ENCODE results near the gene SLC9A7.
"Not testable (repeated sequence)": the region's sequence is repeated elsewhere in the genome, so short reads cannot be mapped to it uniquely, and the experiment has no call there.

Gene SLC9A7

GRCh38 chrX:46743046-46743445 is 15.9 kb downstream of the SLC9A7 start:
- H3K27me3 ChIP-seq (ENCODE audit: control insufficient read depth, insufficient read depth, low read length) = no peaks in the 10 kb centered on the region
- H3K4me3 ChIP-seq (ENCODE audit: low read length) = no peak overlapping the region
- no peaks in the 10 kb centered on the region for H3K4me1 ChIP-seq (ENCODE audit: control insufficient read depth, insufficient read depth, low read length)
- H3K9ac ChIP-seq (ENCODE audit: low read length) = no peak overlapping the region
- H3K27ac ChIP-seq (ENCODE audit: low read depth, low read length) = no peak overlapping the region
- H3K36me3 ChIP-seq (ENCODE audit: control insufficient read depth, insufficient read depth, low read length) = no peaks in the 10 kb centered on the region

GRCh38 chrX:46739736-46740135 is 19.2 kb downstream of the SLC9A7 start:
- Histone ChIP-seq H3K27me3 (ENCODE audit: control insufficient read depth, insufficient read depth, low read length) (no peaks in the 10 kb centered on the region), H3K36me3 (ENCODE audit: control insufficient read depth, insufficient read depth, low read length) (no peaks in the 10 kb centered on the region), H3K9ac (ENCODE audit: low read length) (no peak overlapping the region), H3K27ac (ENCODE audit: low read depth, low read length) (no peak overlapping the region), H3K4me3 (ENCODE audit: low read length) (no peak overlapping the region), H3K4me1 (ENCODE audit: control insufficient read depth, insufficient read depth, low read length) (no peaks in the 10 kb centered on the region)

- H3K36me3 ChIP-seq (ENCODE audit: control insufficient read depth, insufficient read depth, low read length) = no peaks in the 10 kb centered on the region
- H3K9ac ChIP-seq (ENCODE audit: low read length) = no peak overlapping the region
- H3K4me3 ChIP-seq (ENCODE audit: low read length) = no peak overlapping the region
- H3K4me1 ChIP-seq (ENCODE audit: control insufficient read depth, insufficient read depth, low read length) = no peaks in the 10 kb centered on the region
- no peak overlapping the region for H3K27ac ChIP-seq (ENCODE audit: low read depth, low read length)
- H3K27me3 ChIP-seq (ENCODE audit: control insufficient read depth, insufficient read depth, low read length) = no peaks in the 10 kb centered on the region
These were observed 21.5 kb downstream of the SLC9A7 start for GRCh38 chrX:46737462-46737861.

GRCh38 chrX:46737041-46737440 is 21.9 kb downstream of the SLC9A7 start:
- Histone ChIP-seq H3K36me3 (ENCODE audit: control insufficient read depth, insufficient read depth, low read length) (no peaks in the 10 kb centered on the region), H3K4me3 (ENCODE audit: low read length) (no peak overlapping the region), H3K9ac (ENCODE audit: low read length) (no peak overlapping the region), H3K27ac (ENCODE audit: low read depth, low read length) (no peak overlapping the region), H3K4me1 (ENCODE audit: control insufficient read depth, insufficient read depth, low read length) (no peaks in the 10 kb centered on the region), H3K27me3 (ENCODE audit: control insufficient read depth, insufficient read depth, low read length) (no peaks in the 10 kb centered on the region)

GRCh38 chrX:46735622-46736021 is 23.3 kb downstream of the SLC9A7 start:
- no peak overlapping the region for H3K4me3 ChIP-seq (ENCODE audit: low read length)
- H3K27ac ChIP-seq (ENCODE audit: low read depth, low read length) = no peak overlapping the region
- H3K4me1 ChIP-seq (ENCODE audit: control insufficient read depth, insufficient read depth, low read length) = no peaks in the 10 kb centered on the region
- H3K27me3 ChIP-seq (ENCODE audit: control insufficient read depth, insufficient read depth, low read length) = no peaks in the 10 kb centered on the region
- no peaks in the 10 kb centered on the region for H3K36me3 ChIP-seq (ENCODE audit: control insufficient read depth, insufficient read depth, low read length)
- no peak overlapping the region for H3K9ac ChIP-seq (ENCODE audit: low read length)

GRCh38 chrX:46733226-46733625 is 25.7 kb downstream of the SLC9A7 start:
- Histone ChIP-seq H3K36me3 (ENCODE audit: control insufficient read depth, insufficient read depth, low read length) (no peaks in the 10 kb centered on the region), H3K4me1 (ENCODE audit: control insufficient read depth, insufficient read depth, low read length) (no peaks in the 10 kb centered on the region), H3K9ac (ENCODE audit: low read length) (no peak overlapping the region), H3K4me3 (ENCODE audit: low read length) (no peak overlapping the region), H3K27me3 (ENCODE audit: control insufficient read depth, insufficient read depth, low read length) (no peaks in the 10 kb centered on the region), H3K27ac (ENCODE audit: low read depth, low read length) (no peak overlapping the region)

- no peaks in the 10 kb centered on the region for H3K4me1 ChIP-seq (ENCODE audit: control insufficient read depth, insufficient read depth, low read length)
- H3K9ac ChIP-seq (ENCODE audit: low read length) = no peak overlapping the region
- H3K36me3 ChIP-seq (ENCODE audit: control insufficient read depth, insufficient read depth, low read length) = no peaks in the 10 kb centered on the region
- no peak overlapping the region for H3K4me3 ChIP-seq (ENCODE audit: low read length)
- H3K27ac ChIP-seq (ENCODE audit: low read depth, low read length) = no peak overlapping the region
- H3K27me3 ChIP-seq (ENCODE audit: control insufficient read depth, insufficient read depth, low read length) = no peaks in the 10 kb centered on the region
These were observed 28.2 kb downstream of the SLC9A7 start for GRCh38 chrX:46730765-46731164.

GRCh38 chrX:46727441-46727840 is 31.5 kb downstream of the SLC9A7 start:
- no peaks in the 10 kb centered on the region for H3K27me3 ChIP-seq (ENCODE audit: control insufficient read depth, insufficient read depth, low read length)
- no peak overlapping the region for H3K27ac ChIP-seq (ENCODE audit: low read depth, low read length)

GRCh38 chrX:46723569-46723927 is 35.4 kb downstream of the SLC9A7 start:
- not testable (repeated sequence) for H3K27ac ChIP-seq (ENCODE audit: low read depth, low read length); H3K4me1 ChIP-seq (ENCODE audit: control insufficient read depth, insufficient read depth, low read length); H3K36me3 ChIP-seq (ENCODE audit: control insufficient read depth, insufficient read depth, low read length); H3K4me3 ChIP-seq (ENCODE audit: low read length); H3K27me3 ChIP-seq (ENCODE audit: control insufficient read depth, insufficient read depth, low read length); H3K9ac ChIP-seq (ENCODE audit: low read length)

More at GRCh38 chrX:46727441-46727840, 31.5 kb downstream of the SLC9A7 start:
- Histone ChIP-seq H3K36me3 (ENCODE audit: control insufficient read depth, insufficient read depth, low read length) (no peaks in the 10 kb centered on the region), H3K9ac (ENCODE audit: low read length) (no peak overlapping the region), H3K4me3 (ENCODE audit: low read length) (no peak overlapping the region), H3K4me1 (ENCODE audit: control insufficient read depth, insufficient read depth, low read length) (no peaks in the 10 kb centered on the region)

- Histone ChIP-seq H3K4me3 (ENCODE audit: low read length) (no peak overlapping the region), H3K36me3 (ENCODE audit: control insufficient read depth, insufficient read depth, low read length) (no peaks in the 10 kb centered on the region), H3K27ac (ENCODE audit: low read depth, low read length) (no peak overlapping the region)
These were observed 36.0 kb downstream of the SLC9A7 start for GRCh38 chrX:46722742-46723568.

GRCh38 chrX:46716796-46717195 is 42.1 kb downstream of the SLC9A7 start:
- Histone ChIP-seq H3K27ac (ENCODE audit: low read depth, low read length) (no peak overlapping the region), H3K27me3 (ENCODE audit: control insufficient read depth, insufficient read depth, low read length) (no peaks in the 10 kb centered on the region), H3K4me3 (ENCODE audit: low read length) (no peak overlapping the region)

More at GRCh38 chrX:46722742-46723568, 36.0 kb downstream of the SLC9A7 start:
- Histone ChIP-seq H3K4me1 (ENCODE audit: control insufficient read depth, insufficient read depth, low read length) (no peaks in the 10 kb centered on the region), H3K9ac (ENCODE audit: low read length) (no peak overlapping the region), H3K27me3 (ENCODE audit: control insufficient read depth, insufficient read depth, low read length) (no peaks in the 10 kb centered on the region)

GRCh38 chrX:46715997-46716396 is 42.9 kb downstream of the SLC9A7 start:
- H3K27ac ChIP-seq (ENCODE audit: low read depth, low read length) = no peak overlapping the region
- no peaks in the 10 kb centered on the region for H3K27me3 ChIP-seq (ENCODE audit: control insufficient read depth, insufficient read depth, low read length)
- H3K4me3 ChIP-seq (ENCODE audit: low read length) = no peak overlapping the region
- no peak overlapping the region for H3K9ac ChIP-seq (ENCODE audit: low read length)
- H3K36me3 ChIP-seq (ENCODE audit: control insufficient read depth, insufficient read depth, low read length) = no peaks in the 10 kb centered on the region
- H3K4me1 ChIP-seq (ENCODE audit: control insufficient read depth, insufficient read depth, low read length) = no peaks in the 10 kb centered on the region

More at GRCh38 chrX:46716796-46717195, 42.1 kb downstream of the SLC9A7 start:
- H3K36me3 ChIP-seq (ENCODE audit: control insufficient read depth, insufficient read depth, low read length) = no peaks in the 10 kb centered on the region
- no peak overlapping the region for H3K9ac ChIP-seq (ENCODE audit: low read length)
- no peaks in the 10 kb centered on the region for H3K4me1 ChIP-seq (ENCODE audit: control insufficient read depth, insufficient read depth, low read length)

GRCh38 chrX:46715530-46715929 is 43.4 kb downstream of the SLC9A7 start:
- no peak overlapping the region for H3K27ac ChIP-seq (ENCODE audit: low read depth, low read length)
- no peaks in the 10 kb centered on the region for H3K4me1 ChIP-seq (ENCODE audit: control insufficient read depth, insufficient read depth, low read length)
- no peak overlapping the region for H3K4me3 ChIP-seq (ENCODE audit: low read length)
- H3K27me3 ChIP-seq (ENCODE audit: control insufficient read depth, insufficient read depth, low read length) = no peaks in the 10 kb centered on the region
- no peaks in the 10 kb centered on the region for H3K36me3 ChIP-seq (ENCODE audit: control insufficient read depth, insufficient read depth, low read length)
- no peak overlapping the region for H3K9ac ChIP-seq (ENCODE audit: low read length)
